K562 (cell line): ENCODE results near the gene SUSD5.

Source experiments
- E2F1 ChIP-seq: sonication (generic); formaldehyde crosslinking; IDR thresholded peaks from 2 replicates; pipeline ENCODE4 v1.8.1; 2023; ENCODE audit warnings: mild to moderate bottlenecking, missing genetic modification reagents, moderate library complexity
- ELF2 ChIP-seq: fragments of 250-450 bp; sonication (Bioruptor Pico); IDR thresholded peaks from 2 replicates; pipeline ENCODE4 v1.5.0; 2021; ENCODE audit warnings: mild to moderate bottlenecking
- ELK1 ChIP-seq: sonication (generic); formaldehyde crosslinking; IDR thresholded peaks from 2 replicates; pipeline ENCODE4 v1.8.1; 2022; ENCODE audit warnings: missing genetic modification reagents
- ESRRA ChIP-seq: fragments of 450-650 bp; IDR thresholded peaks from 2 replicates; pipeline ENCODE4 v1.6.1; 2014; ENCODE audit warnings: low read depth, mild to moderate bottlenecking, moderate library complexity, borderline replicate concordance
- LARP7 ChIP-seq: fragments of 450-650 bp; IDR thresholded peaks from 2 replicates; pipeline ENCODE4 v1.6.1; 2016
- LEF1 ChIP-seq: fragments of 450-650 bp; IDR thresholded peaks from 2 replicates; pipeline ENCODE4 v1.6.1; 2016; ENCODE audit warnings: mild to moderate bottlenecking
- MTA1 ChIP-seq: fragments of 450-650 bp; IDR thresholded peaks from 2 replicates; pipeline ENCODE4 v1.6.1; 2017; ENCODE audit warnings: borderline replicate concordance
- SMC3 ChIP-seq: conservative IDR thresholded peaks from 2 replicates; pipeline ENCODE4 v1.6.1; 2011; ENCODE audit warnings: low read depth, low read length, improper control_type of control experiment; ENCODE audit not compliant: insufficient read depth
- SREBF2 ChIP-seq: sonication (generic); formaldehyde crosslinking; IDR thresholded peaks from 2 replicates; pipeline ENCODE4 v1.4.0; 2020; ENCODE audit warnings: mild to moderate bottlenecking, missing genetic modification reagents
- TBL1XR1 ChIP-seq, 2 experiments: IDR thresholded peaks; 2 replicates each; pipeline ENCODE4 v1.6.1; 2012; ENCODE audit warnings: improper control_type of control experiment in 2 of 2, low read length in 2 of 2, mild to moderate bottlenecking in 1 of 2

GRCh38 chr3:33186524-33187367 is 31.9 kb downstream of the SUSD5 start:
- TF ChIP-seq LEF1 (no peak), ELF2 (CRISPR knock-in tag) (no peak), E2F1 (CRISPR knock-in tag) (no peak), SREBF2 (CRISPR knock-in tag) (no peak), LARP7 (no peak), MTA1 (no peak), SMC3 (no peak), ESRRA (no peak), TBL1XR1 (IDR thresholded peaks at IDR 0.05; ENCODE audit: low read length in 2 of 2) (no peak), ELK1 (CRISPR knock-in tag) (no peak)
